Ureter (tissue), 1 donor: ENCODE data around the gene TCF12. TPM values are rescaled to one million over a fixed set of nuclear protein-coding genes. Genes with fewer than 3 reads are reported as not detected.

Experiments
- DNase-seq: peaks from one replicate; pipeline ENCODE4 v3.0.0-alpha.2; 2020; ENCODE audit warnings: low spot score
- total RNA-seq: library from RNA; stranded (reverse); gene quantifications from one replicate; pipeline ENCODE4 v1.2.4, GENCODE V29; 2023
- donor health status: DM: yes; HTN: yes; CAD: no.

The TCF12 gene
- total RNA-seq, 1 donor from 2014 or later = 158 TPM

GRCh38 chr15:57253082-57253481, 334.6 kb downstream of the TCF12 start:
- DNase-seq = no peak

GRCh38 chr15:57253500-57253899, 335.1 kb downstream of the TCF12 start:
- DNase-seq = no peak

GRCh38 chr15:57255751-57256341, 337.4 kb downstream of the TCF12 start:
- DNase-seq = no peak

DNA sequence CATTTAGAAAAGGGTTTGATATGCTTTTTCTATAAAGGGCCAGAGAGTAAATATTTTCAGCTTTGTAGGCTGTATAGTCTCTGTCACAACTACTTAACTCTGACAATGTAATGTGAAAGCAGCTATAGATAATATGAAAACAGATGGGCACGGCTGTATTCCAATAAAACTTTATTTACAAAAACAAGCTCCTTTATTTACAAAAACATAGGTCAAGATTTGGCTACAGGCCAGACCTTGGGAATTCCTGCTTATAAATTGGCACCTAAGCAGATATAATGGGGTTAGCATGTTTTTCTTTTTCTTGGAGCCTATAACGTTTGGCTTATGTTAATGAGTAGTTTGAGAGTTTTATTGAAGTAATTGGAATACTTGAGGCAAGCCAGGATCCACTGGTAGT, 338.5 kb downstream of the TCF12 start:
- no peak for DNase-seq

DNA sequence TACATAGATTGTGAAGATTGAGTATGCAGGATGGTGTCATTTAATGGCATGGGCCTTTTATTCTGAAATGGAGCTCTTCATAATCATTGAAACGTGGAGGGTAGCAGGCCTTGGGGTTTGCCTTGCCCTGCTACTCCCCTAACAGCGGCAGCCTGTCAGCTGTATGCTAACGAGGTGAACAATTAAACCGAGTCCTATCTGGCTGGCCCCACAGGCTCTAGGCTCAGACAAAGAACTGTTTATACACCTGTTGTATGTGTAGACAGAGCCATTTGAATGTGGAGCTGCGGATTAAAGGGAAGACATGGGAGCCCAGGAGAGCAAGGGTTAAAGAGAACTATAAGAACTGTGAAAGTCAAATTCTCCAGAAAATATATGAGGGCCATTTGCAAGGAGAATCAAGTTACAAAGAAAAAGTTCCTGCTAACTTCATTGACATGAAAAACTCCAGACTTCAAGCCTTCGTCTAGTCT, 341.2 kb downstream of the TCF12 start:
- DNase-seq = no peak

- DNase-seq = no peak
These were observed 345.1 kb downstream of the TCF12 start for GRCh38 chr15:57263520-57263919.

DNA sequence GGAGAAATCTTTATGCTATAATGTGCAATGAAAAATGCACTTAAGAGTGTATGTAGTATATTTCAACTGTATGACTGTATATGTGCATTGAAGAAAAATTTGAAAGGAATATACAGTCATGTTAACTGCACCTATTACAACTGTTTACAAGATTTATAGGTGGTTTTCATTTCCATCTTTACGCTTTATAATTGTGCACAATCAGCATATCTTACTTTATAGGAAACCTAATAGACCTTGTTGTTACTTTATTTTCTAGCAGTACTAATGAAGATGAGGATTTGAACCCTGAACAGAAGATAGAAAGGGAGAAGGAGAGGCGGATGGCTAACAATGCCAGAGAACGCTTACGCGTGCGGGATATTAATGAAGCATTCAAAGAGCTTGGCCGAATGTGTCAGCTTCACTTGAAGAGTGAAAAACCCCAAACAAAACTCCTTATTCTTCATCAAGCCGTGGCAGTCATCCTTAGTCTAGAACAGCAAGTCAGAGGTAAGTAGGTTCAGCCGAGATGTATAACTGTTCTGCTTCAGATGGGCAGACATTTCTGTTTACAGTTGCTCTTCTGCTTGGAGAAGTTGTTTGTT, 354.4 kb downstream of the TCF12 start:
- DNase-seq = no peak

DNA sequence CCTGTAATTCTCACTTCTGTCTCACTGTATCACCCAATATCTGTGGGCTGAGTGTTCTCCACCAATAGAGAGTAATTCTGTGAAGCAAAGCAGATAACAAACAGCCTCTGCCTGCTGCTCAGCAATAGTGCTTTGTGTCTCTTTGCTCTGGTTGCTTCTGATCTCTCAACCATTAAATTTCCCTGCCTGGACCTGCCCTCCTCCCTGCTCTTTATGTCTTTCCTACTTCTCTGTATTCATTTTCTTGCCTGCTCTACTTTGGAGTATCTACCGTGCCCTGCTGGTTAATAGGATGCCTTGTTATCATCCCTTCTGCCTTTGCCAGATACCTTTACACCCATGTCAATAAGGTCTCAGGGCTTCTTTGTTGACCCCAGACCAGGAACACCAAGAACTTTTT, 355.0 kb downstream of the TCF12 start:
- DNase-seq = no peak

DNA sequence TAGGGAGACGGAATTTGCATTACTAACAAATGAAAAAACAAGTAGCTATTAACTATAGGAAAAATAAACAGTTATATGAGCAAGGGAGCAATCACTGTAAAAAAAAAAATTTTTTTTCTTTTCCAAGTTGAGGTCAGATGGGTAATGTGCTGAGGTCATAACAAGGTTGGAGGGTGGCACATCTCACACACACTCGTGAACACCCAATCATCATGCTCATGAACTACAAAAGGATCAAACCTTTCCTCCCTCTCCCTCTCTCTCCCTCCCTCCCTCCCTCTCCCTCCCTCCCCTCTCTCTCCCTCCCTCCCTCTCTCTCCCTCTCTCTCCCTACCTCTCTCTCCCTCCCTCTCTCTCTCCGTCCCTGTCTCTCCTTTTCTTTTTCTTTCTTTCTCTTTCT, 360.0 kb downstream of the TCF12 start:
- no peak for DNase-seq

- no peak for DNase-seq
These were observed 362.0 kb downstream of the TCF12 start for GRCh38 chr15:57280464-57280863.

- DNase-seq = no peak
These were observed 362.9 kb downstream of the TCF12 start for GRCh38 chr15:57281321-57281720.

DNA sequence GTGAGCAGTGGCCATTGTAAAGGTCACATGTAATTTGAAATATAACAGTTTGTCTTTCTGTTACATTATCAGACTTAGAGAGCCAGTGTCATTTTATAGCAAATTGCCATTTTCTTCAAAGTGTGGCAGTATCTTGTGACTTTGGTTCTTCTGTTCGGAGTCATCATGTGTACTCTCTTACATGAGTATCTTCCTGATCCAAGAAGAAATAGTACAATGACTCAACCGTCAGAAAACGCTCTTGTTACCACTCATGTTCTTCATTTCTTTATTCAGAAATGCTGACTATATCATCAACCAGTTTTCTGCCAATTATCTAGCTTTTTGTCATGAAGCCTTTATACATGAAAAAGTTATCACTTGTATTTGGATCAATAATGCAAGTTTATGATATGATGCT, 364.2 kb downstream of the TCF12 start:
- DNase-seq = no peak

DNA sequence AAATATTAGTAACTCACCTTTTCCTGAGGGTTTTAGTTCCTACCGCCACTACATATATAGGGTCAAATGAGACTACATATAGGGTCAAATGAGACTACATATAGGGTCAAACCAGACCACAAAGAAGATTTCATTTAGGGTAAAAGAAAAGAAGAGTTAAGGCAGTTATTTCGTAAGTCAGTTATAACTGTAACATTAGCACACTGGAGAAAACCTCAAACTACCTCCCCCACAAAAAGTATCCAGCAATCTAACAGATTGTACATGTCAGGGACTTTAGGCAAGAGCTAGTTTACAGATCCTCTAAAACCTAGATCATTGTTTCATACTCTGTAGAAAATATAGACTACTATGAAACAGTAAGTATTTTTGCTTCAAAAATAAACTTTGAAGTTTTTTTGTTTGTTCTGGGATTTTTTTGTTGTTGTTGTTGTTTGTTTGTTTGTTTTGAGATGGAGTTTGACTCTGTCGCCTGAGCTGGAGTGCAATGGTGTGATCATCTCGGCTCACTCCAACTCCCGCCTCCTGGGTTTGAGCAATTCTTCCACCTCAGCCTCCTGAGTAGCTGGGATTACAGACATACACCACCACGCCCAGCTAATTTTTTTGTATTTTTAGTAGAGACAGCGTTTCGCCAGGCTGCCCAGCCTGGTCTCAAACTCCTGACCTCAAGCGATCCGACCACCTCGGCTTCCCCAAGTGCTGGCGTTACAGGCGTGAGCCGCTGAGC, 365.5 kb downstream of the TCF12 start:
- no peak for DNase-seq

- no peak for DNase-seq
These were observed 366.1 kb downstream of the TCF12 start for GRCh38 chr15:57284535-57284934.

GRCh38 chr15:57285386-57285785, 366.9 kb downstream of the TCF12 start:
- DNase-seq = no peak

- DNase-seq = no peak
These were observed 368.1 kb downstream of the TCF12 start for GRCh38 chr15:57286446-57287122.

GRCh38 chr15:57287123-57287521, 368.7 kb downstream of the TCF12 start:
- DNase-seq = no peak

DNA sequence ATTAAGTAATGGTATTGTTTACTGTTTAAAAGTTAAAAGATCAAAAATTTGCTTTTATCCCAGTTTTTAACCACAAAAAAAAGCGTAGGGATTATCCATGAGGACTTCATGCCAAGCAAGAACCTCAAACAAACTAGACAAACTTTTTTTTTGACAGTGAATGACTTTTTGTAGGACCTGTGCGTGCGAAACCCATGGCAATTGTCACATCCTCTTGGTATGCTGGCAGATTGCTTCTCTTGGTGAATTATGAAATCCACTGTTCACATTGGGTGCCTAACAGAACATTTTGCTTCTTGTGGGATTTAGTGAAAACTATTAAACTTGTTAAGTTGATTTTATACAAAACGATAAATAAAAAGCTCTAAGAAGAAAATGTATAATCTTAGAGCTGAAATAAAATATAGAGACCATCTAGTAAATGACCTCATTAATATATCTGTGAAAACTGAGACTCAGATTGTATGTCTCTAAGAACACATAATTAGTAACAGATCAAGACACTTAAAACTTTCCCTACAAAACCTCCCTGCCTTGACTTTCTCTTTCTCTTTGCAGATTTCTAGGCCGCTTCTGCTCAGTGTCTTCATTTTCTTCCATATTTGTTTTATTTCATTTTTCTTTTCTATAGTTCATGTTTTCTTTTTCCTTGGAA, 370.6 kb downstream of the TCF12 start:
- DNase-seq = no peak

DNA sequence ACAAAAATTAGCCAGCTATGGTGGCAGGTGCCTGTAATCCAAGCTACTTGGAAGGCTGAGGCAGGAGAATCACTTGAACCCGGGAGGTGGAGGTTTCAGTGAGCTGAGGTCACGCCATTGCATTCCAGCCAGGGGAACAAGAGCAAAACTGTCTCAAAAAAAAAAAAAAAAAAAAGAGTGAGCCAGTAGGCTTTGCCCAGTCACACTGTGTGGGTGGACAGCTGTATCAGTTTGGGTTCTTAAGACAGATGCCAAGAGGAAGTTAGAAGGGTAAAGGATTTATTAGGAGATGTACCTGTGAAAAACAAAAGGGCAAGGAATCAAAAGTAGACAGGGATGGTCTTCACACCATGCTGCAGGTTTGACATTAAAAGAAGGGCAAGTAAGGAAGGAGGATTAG, 371.7 kb downstream of the TCF12 start:
- DNase-seq = no peak

- no peak for DNase-seq
These were observed 372.4 kb downstream of the TCF12 start for GRCh38 chr15:57290826-57291225.

DNA sequence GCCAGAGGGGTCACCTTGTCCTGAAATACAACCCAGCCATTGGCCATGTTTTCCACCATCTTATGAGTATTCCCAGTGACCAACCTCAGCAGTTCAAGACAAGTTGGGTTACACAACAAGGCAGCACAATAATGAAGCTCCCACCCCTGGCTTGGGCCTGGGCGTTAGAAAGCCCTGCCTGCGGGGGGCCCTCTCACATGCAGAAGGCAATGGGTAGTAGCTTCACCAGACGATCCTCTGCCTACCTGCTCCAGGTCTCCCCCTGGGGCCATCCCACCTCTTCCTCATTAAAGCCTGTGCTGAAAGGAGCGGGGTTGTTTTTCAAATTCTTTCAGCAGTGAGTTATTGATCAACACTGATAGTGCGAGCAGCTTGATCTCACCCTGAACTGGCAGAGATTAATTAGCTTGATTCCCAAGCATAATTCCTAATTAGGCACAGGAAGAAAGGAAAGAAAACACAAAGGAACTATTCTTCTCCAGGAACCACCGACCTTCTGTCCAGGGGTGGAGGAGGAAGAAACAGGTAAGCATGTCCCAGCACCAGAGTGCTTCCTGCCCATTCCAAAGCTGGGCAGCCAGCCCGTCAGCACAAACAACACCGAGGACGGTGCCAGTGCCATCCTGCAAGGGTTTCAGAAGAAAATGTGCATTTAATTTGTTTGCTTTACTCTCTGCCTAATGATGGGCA, 378.2 kb downstream of the TCF12 start:
- DNase-seq = no peak
